Stimulated activated CD4-positive, alpha-beta T cell treated with anti-CD3 and anti-CD28 coated beads, Interleukin-2, amount 100 ng/mL, for 48 hours (primary cell): ENCODE results near the gene MAPK8IP3.

Experiments used
- DNase-seq, 2 donors: peaks; one replicate each; pipeline ENCODE4 v3.0.0-alpha.2; 2020

Gene MAPK8IP3

DNA sequence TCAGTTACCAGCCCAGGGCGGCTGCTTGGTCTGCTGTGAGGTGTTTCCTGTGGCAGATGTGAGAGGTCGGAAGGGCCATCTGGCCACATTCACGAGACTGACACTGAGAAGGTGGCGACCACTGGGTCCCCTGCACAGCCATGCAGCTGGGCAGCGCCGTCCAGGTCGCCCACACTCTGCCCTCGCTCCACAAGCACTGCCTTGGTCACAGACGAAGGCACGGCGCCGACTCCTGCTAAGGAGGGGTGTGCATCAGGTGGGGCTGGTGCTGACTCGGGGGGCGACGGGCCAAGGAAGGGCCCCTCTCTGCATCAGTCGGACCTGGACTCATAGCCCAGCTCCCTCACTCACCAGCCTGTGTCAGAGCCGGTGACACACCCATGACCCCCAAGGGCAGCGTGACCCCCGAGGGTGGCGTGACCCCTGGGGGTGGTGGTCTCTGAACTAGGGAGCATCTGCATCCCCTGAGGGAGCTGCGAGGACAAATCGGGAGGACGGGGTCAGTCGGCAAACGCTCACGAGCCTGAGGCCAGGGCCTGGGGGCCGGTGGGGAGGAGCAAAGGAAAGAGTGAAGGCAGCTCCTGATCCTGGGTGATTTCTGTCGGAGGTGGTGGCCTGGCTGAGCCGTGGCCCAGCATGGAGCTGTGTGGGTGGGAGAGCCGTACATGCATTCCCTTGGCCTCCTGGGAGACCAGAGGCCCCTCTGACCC, 34.9 kb downstream of the MAPK8IP3 start:
- no peak for DNase-seq

DNA sequence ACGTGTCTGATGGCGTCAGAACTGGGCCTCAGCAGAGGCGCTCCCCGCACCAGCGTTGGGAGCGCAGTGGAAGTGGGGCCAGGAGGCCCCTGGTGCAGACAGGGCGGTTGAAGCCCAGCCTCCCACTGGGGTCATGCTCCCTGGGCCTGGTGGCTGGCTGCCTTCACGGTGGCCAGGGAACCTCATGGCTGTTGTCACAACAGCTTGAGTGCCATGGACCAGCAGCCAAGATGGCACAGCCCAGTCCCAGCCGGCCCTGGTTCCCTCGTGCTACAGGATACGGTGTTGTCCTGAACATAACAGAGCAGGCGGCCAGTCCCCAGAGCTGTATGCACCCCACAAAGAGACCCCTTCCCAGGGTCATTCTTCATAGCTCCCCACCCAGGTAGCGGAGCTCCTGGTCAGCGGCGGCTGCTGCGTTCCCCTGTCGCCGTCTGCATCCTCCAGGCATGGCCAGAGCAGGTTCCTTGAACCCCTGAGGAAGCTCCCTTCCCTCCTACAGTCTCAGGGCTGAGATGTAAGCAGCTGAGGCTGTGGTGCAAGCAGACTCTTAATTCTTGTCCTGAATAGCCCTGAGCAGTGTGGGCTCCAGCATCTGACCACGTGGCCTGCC, 35.7 kb downstream of the MAPK8IP3 start:
- no peak for DNase-seq

- DNase-seq = no peak
These were observed 37.7 kb downstream of the MAPK8IP3 start for GRCh38 chr16:1743376-1744337.

DNA sequence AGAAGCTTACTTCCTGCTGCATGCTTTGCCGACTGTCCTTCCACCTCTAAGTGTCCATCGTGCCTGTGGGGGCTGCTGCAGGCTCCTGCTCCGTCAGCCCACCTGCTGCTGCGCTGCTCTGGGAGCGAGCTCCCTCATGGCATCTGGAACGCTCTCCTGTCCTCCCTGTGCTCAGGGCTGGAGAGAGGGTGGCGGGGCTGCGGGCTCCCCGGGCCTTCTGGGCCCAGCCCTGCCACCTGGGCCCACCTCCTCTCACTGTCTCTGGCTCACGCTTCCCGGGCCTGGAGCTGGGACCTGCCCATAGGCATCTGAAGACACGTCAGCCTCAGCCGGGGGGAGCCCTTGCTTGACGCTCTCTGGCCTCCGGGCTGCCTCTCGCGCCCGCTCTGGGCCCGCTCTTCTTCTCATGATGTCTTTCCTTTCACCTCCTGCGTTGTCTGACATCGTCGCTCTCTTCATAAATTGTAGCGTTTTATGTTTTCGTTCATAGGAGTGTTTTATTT, 38.4 kb downstream of the MAPK8IP3 start:
- DNase-seq = no peak

- DNase-seq = no peak
These were observed 39.3 kb downstream of the MAPK8IP3 start for GRCh38 chr16:1745181-1745899.

DNA sequence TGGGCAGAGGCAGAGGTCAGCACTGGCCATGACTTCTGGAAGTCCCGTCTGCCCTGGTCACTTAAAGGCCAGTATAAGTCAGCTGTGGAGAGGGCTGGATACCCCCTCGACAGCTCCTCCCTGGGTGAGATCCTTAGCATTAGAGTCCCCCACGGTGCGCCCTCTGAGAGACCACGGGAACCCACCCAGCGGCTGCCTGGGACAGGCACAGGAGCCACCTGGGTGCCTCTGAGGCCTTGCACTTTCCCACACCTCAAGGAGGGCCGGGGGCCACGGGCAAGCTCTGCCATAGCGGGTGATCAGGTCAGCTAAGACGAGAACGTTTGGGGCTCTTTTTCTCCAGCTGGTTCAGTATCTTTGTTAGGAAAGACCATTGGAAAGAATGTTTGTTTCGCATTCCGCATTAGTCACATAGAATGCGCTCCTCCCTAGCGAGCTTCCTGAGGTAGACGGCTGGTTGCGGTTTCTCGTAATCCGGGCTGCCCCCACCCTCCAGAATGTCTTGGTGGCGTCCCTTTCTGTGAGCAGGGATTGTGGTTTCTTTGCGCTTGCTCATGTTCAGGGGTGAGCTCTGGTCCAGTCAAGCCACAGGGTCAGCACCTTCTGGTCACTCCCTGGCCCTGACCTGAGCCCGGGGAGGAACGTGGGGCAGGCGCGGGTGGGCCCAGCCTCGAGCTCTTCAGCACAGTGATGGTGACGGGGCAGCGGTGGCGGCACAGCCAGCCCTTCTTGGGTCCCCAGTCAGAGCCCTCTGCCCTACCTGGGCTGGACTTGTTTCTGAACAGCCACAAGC, 40.1 kb downstream of the MAPK8IP3 start:
- no peak for DNase-seq

GRCh38 chr16:1746693-1747195, 40.7 kb downstream of the MAPK8IP3 start:
- DNase-seq = no peak

DNA sequence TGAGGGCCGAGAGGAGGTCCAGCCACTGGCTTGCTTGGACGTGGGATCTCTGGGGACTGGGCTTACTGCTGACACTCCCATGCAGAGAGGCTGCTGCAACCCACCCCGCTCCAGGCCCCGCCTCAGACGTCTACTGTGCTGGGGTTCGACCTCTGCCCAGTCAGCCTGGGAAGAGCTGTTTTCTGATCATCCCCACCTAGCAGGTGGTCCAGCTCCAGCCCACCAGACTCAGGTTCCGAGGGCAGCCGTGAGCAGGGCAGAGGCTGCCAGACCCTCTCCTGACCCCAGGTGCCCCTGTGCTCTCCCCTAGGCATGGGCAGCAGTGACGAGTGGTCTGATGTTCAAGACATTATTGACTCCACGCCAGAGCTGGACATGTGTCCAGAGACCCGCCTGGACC, 41.9 kb downstream of the MAPK8IP3 start:
- DNase-seq = no peak

- DNase-seq = no peak
These were observed 43.4 kb downstream of the MAPK8IP3 start for GRCh38 chr16:1749152-1750117.

DNA sequence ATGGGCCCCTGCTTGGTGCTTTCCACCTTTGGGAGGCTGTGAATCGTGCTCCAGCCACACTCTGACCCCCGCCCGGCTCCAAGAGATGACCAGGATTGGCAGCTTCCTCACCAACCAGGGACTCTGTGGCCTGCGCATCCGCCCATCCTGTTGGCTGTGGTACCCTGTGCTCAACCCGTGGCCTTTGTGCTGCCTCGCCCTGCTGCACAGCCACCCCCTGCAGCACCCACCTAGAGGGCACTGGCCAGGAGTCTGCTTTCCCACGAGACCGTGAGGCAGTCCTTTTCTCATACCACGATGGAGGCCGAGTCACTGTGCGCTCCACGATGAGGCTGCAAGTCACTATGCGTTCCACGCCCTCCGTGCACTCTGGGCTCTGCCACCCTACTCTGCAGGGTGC, 46.0 kb downstream of the MAPK8IP3 start:
- no peak for DNase-seq

DNA sequence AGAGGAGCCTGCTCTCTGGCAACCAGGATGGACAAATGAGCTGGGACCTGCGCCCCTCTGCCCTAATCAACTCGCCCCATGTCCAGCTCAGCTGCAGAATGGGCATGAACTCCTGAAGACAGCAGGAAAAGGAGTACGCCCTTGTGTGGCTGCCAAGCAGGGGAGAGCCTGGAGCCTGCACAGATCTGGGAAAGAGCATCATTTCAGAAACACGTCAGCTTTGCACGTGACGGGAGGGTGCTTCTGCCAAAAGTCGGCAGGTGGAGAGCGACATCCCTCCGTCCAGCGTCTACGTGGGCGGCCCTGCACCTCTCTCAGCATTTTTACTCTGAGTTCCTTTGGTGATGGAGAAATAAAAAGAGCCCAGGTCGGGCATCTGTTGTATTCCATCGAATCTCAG, 46.9 kb downstream of the MAPK8IP3 start:
- DNase-seq = no peak

GRCh38 chr16:1754204-1754603, 48.2 kb downstream of the MAPK8IP3 start:
- DNase-seq = no peak

GRCh38 chr16:1757714-1758461, 51.9 kb downstream of the MAPK8IP3 start:
- no peak for DNase-seq

DNA sequence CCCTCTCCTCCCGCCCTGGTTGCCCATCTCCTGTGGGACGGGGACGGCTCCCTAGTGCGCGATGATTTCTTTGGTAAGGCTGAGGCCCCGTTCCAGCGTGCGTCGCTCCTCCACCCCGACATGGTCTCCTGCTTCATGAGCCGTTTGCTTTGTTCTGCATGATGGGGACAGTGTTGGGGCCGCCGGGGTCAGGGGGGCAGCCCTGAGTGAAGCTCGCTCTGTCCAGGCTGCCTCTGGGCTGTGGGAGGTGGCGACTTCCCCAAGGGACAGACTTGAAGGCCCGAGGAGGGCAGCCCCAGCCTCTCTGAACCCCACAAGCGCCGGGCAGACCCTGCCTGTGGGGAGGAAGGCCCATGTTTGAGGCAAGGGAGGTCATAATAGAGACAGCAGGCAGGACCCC, 52.9 kb downstream of the MAPK8IP3 start:
- no peak for DNase-seq

- DNase-seq = no peak
These were observed 53.5 kb downstream of the MAPK8IP3 start for GRCh38 chr16:1759511-1759910.

- DNase-seq = no peak
These were observed 54.9 kb downstream of the MAPK8IP3 start for GRCh38 chr16:1760911-1761310.

- no peak for DNase-seq
These were observed 55.8 kb downstream of the MAPK8IP3 start for GRCh38 chr16:1761751-1762150.

DNA sequence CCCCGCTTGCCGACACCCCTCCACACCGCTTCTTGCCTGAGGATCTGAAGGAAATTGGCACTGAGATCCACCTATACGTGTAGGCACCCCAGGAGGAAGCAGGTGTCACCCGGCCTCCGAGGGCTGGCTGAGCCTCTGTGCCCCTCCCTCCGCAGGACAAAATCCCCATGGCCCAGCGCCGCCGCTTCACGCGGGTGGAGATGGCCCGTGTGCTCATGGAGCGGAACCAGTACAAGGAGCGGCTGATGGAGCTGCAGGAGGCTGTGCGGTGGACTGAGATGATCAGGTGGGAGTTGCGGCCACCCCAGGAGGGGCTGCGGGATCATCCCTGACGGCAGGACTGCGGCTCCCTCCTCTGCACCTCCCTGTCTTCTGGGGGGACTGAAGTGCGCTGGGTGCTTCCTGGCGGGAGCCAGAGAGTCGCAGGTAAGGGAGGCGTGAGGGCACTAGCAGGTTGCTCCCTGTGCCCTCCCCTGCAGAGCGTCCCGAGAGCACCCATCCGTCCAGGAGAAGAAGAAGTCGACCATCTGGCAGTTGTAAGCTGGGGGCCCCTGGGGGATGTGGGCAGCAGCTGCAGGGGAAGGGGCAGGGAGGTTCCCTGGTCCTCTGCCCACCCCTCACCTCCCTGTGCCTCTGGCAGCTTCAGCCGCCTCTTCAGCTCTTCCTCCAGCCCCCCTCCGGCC, 56.3 kb downstream of the MAPK8IP3 start:
- DNase-seq = no peak

DNA sequence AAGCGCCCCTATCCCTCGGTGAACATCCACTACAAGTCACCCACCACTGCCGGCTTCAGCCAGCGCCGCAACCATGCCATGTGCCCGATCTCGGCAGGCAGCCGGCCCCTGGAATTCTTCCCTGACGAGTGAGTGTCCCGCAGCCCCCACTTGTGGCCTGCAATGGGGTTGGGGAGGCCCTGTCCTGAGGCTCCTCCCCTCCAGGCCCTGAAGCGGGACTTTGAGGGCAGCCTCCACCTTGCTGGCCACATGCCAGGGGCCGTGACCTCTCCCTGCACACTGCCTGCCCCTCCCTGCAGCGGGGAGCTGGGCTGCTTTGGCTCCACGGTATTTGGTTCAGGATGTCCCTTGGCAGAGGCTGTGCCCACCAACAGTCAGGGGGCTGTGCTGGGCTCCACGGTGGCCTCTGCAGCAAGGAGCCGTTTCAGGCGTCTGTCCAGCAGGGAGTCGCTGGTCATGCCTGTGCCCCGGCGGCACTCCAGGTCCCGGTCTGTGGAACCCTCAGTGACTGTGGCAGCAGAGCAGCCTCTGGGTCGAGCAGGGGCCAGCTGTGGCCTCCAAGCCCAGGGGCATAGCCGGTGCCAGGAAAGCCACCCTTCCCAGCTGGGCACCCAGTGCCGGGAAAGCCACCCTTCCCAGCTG, 57.0 kb downstream of the MAPK8IP3 start:
- DNase-seq = no peak
